ENCODE measurements around the gene HOXC11. TPM values are rescaled to one million over a fixed set of nuclear protein-coding genes. Genes with fewer than 3 reads are reported as not detected.
A peak's percentile ranks its signal among the peaks of the same experiment; 100 is the strongest.

The HOXC11 gene
- total RNA-seq, 3 donors from 2014 or later, result not detected

- H3K27me3 Mint-ChIP-seq (ENCODE audit: low read depth), result peaks cover 91% of the 10 kb centered on the region
- H3K9me3 Mint-ChIP-seq, result no peaks in the 10 kb centered on the region
- no peak for DNase-seq
- no peak for ATAC-seq
- no peak overlapping the region for H3K4me3 Mint-ChIP-seq
- no peaks in the 10 kb centered on the region for H3K36me3 Mint-ChIP-seq (ENCODE audit: insufficient read depth)
- H3K4me1 Mint-ChIP-seq (ENCODE audit: low read depth), result peaks cover 9% of the 10 kb centered on the region
Measured at GRCh38 chr12:53980104-53980801, 7.3 kb downstream of the HOXC11 start.

GRCh38 chr12:53980802-53981496 lies 8.0 kb downstream of the HOXC11 start:
- Mint-ChIP-seq H3K9me3 (no peaks in the 10 kb centered on the region), H3K27me3 (ENCODE audit: low read depth) (peaks cover 90% of the 10 kb centered on the region), H3K4me1 (ENCODE audit: low read depth) (peaks cover 8% of the 10 kb centered on the region), H3K36me3 (ENCODE audit: insufficient read depth) (no peaks in the 10 kb centered on the region), H3K4me3 (no peak overlapping the region)
- DNase-seq, result no peak
- no peak for ATAC-seq

- H3K36me3 Mint-ChIP-seq (ENCODE audit: insufficient read depth), result no peaks in the 10 kb centered on the region
- H3K4me3 Mint-ChIP-seq, result no peak overlapping the region
- ATAC-seq (no peak), DNase-seq (no peak)
- no peaks in the 10 kb centered on the region for H3K9me3 Mint-ChIP-seq
- H3K27me3 Mint-ChIP-seq (ENCODE audit: low read depth), result peaks cover 91% of the 10 kb centered on the region
- peaks cover 13% of the 10 kb centered on the region for H3K4me1 Mint-ChIP-seq (ENCODE audit: low read depth)
Measured at GRCh38 chr12:53981634-53982565, 9.0 kb downstream of the HOXC11 start.

GRCh38 chr12:53982648-53983567 lies 10.0 kb downstream of the HOXC11 start:
- DNase-seq (no peak), ATAC-seq (no peak)
- H3K9me3 Mint-ChIP-seq, result no peaks in the 10 kb centered on the region
- H3K4me1 Mint-ChIP-seq (ENCODE audit: low read depth), result peaks cover 13% of the 10 kb centered on the region
- H3K27me3 Mint-ChIP-seq (ENCODE audit: low read depth), result peaks cover 92% of the 10 kb centered on the region
- H3K36me3 Mint-ChIP-seq (ENCODE audit: insufficient read depth), result no peaks in the 10 kb centered on the region
- H3K4me3 Mint-ChIP-seq, result no peak overlapping the region

GRCh38 chr12:53983568-53983949 lies 10.6 kb downstream of the HOXC11 start:
- H3K36me3 Mint-ChIP-seq (ENCODE audit: insufficient read depth), result no peaks in the 10 kb centered on the region
- DNase-seq, result no peak
- H3K27me3 Mint-ChIP-seq (ENCODE audit: low read depth), result peaks cover 93% of the 10 kb centered on the region
- peaks cover 12% of the 10 kb centered on the region for H3K4me1 Mint-ChIP-seq (ENCODE audit: low read depth)
- no peak overlapping the region for H3K4me3 Mint-ChIP-seq
- ATAC-seq, result no peak
- H3K9me3 Mint-ChIP-seq, result no peaks in the 10 kb centered on the region

- Mint-ChIP-seq H3K4me3 (no peak overlapping the region), H3K27me3 (ENCODE audit: low read depth) (peaks cover 93% of the 10 kb centered on the region), H3K4me1 (ENCODE audit: low read depth) (peaks cover 17% of the 10 kb centered on the region), H3K9me3 (no peaks in the 10 kb centered on the region), H3K36me3 (ENCODE audit: insufficient read depth) (no peaks in the 10 kb centered on the region)
- ATAC-seq (no peak), DNase-seq (no peak)
Measured at GRCh38 chr12:53983950-53984572, 11.1 kb downstream of the HOXC11 start.

GRCh38 chr12:53984901-53985691 lies 12.2 kb downstream of the HOXC11 start, which contains the start of gene HOXC10:
Gene HOXC10 (plus strand): TSS chr12:53985146. CDS start chr12:53985260, 114 bp downstream.
- H3K36me3 Mint-ChIP-seq (ENCODE audit: insufficient read depth), result no peaks in the 10 kb centered on the region
- peak; percentile 74 for DNase-seq
- ATAC-seq, result peak; percentile 70 to 75

GRCh38 chr12:53985692-53985993 lies 12.7 kb downstream of the HOXC11 start:
- Mint-ChIP-seq H3K4me1 (ENCODE audit: low read depth) (peaks cover 33% of the 10 kb centered on the region), H3K27me3 (ENCODE audit: low read depth) (peaks cover 93% of the 10 kb centered on the region), H3K9me3 (no peaks in the 10 kb centered on the region), H3K36me3 (ENCODE audit: insufficient read depth) (no peaks in the 10 kb centered on the region), H3K4me3 (no peak overlapping the region)
- DNase-seq (no peak), ATAC-seq (no peak)

More at GRCh38 chr12:53984901-53985691, 12.2 kb downstream of the HOXC11 start, which contains the start of gene HOXC10:
- Mint-ChIP-seq H3K9me3 (no peaks in the 10 kb centered on the region), H3K27me3 (ENCODE audit: low read depth) (peaks cover 93% of the 10 kb centered on the region), H3K4me1 (ENCODE audit: low read depth) (peaks cover 28% of the 10 kb centered on the region), H3K4me3 (peak within 1 kb of the TSS; percentile 21)

GRCh38 chr12:53985994-53986685 lies 13.2 kb downstream of the HOXC11 start:
- ATAC-seq, result peak in 1 of 2 donors; percentile 23
- peaks cover 93% of the 10 kb centered on the region for H3K27me3 Mint-ChIP-seq (ENCODE audit: low read depth)

GRCh38 chr12:53986686-53987483 lies 14.0 kb downstream of the HOXC11 start:
- Mint-ChIP-seq H3K9me3 (no peaks in the 10 kb centered on the region), H3K4me1 (ENCODE audit: low read depth) (peaks cover 33% of the 10 kb centered on the region), H3K36me3 (ENCODE audit: insufficient read depth) (no peaks in the 10 kb centered on the region)

More at GRCh38 chr12:53985994-53986685, 13.2 kb downstream of the HOXC11 start:
- no peak for DNase-seq
- peaks cover 33% of the 10 kb centered on the region for H3K4me1 Mint-ChIP-seq (ENCODE audit: low read depth)
- no peaks in the 10 kb centered on the region for H3K9me3 Mint-ChIP-seq
- no peaks in the 10 kb centered on the region for H3K36me3 Mint-ChIP-seq (ENCODE audit: insufficient read depth)
- no peak overlapping the region for H3K4me3 Mint-ChIP-seq

GRCh38 chr12:53987787-53988230 lies 14.9 kb downstream of the HOXC11 start:
- DNase-seq, result no peak
- Mint-ChIP-seq H3K9me3 (no peaks in the 10 kb centered on the region), H3K27me3 (ENCODE audit: low read depth) (peaks cover 93% of the 10 kb centered on the region), H3K36me3 (ENCODE audit: insufficient read depth) (no peaks in the 10 kb centered on the region), H3K4me3 (no peak overlapping the region), H3K4me1 (ENCODE audit: low read depth) (peaks cover 33% of the 10 kb centered on the region)
- ATAC-seq, result no peak

More at GRCh38 chr12:53986686-53987483, 14.0 kb downstream of the HOXC11 start:
- no peak for ATAC-seq
- Mint-ChIP-seq H3K4me3 (no peak overlapping the region), H3K27me3 (ENCODE audit: low read depth) (peaks cover 94% of the 10 kb centered on the region)
- DNase-seq, result no peak
